Measurements from ENCODE around the gene DPEP2. TPM values are rescaled to one million over a fixed set of nuclear protein-coding genes. Genes with fewer than 3 reads are reported as not detected.

The DPEP2 gene
- total and polyA plus RNA-seq, 2 experiments from 2014 or later, result not detected

GRCh38 chr16:67964477-67965131 is 34.7 kb downstream of the DPEP2 start:
- Histone ChIP-seq H2AFZ (no peak overlapping the region), H3K79me2 (peaks cover 62% of the 10 kb centered on the region), H3K9me2 (replicated peaks; ENCODE audit: insufficient read depth) (no peaks in the 10 kb centered on the region), H4K20me1 (ENCODE audit: insufficient read depth, poor library complexity, severe bottlenecking) (peaks cover 40% of the 10 kb centered on the region), H3K27ac (no peak overlapping the region), H3K27me3 (no peaks in the 10 kb centered on the region), H3K4me2 (no peak overlapping the region), H3K9me3 (ENCODE audit: low read depth) (no peaks in the 10 kb centered on the region), H3K36me3 (replicated peaks; ENCODE audit: insufficient read depth, low read depth) (no peaks in the 10 kb centered on the region), H3K4me1 (ENCODE audit: insufficient read depth) (peaks cover 24% of the 10 kb centered on the region), H3K4me3 (no peak overlapping the region)
- no peak for DNase-seq (ENCODE audit: low spot score)
- no peak for TF ChIP-seq CTCF (IDR thresholded peaks at IDR 0.05; ENCODE audit: poor library complexity)
- TF ChIP-seq EZH2 (IDR thresholded peaks at IDR 0.05; ENCODE audit: borderline replicate concordance), result no peak
- TF ChIP-seq EZH2phosphoT487 (IDR thresholded peaks at IDR 0.05; ENCODE audit: low read depth, severe bottlenecking, unreplicated experiment), result no peak
- WGBS (ENCODE audit: low lambda C conversion rate, missing lambda C conversion rate), result 94% methylated on average over 6 of the region's 6 CpGs

GRCh38 chr16:67963662-67964321 is 35.5 kb downstream of the DPEP2 start:
- no peak for TF ChIP-seq CTCF (IDR thresholded peaks at IDR 0.05; ENCODE audit: poor library complexity)
- no peak for TF ChIP-seq EZH2phosphoT487 (IDR thresholded peaks at IDR 0.05; ENCODE audit: low read depth, severe bottlenecking, unreplicated experiment)
- no peak for TF ChIP-seq EZH2 (IDR thresholded peaks at IDR 0.05; ENCODE audit: borderline replicate concordance)
- Histone ChIP-seq H3K4me3 (no peak overlapping the region), H4K20me1 (ENCODE audit: insufficient read depth, poor library complexity, severe bottlenecking) (peaks cover 40% of the 10 kb centered on the region), H3K79me2 (peaks cover 62% of the 10 kb centered on the region), H3K27me3 (no peaks in the 10 kb centered on the region), H3K9me3 (ENCODE audit: low read depth) (no peaks in the 10 kb centered on the region), H3K4me2 (no peak overlapping the region), H3K9me2 (replicated peaks; ENCODE audit: insufficient read depth) (no peaks in the 10 kb centered on the region), H2AFZ (no peak overlapping the region), H3K4me1 (ENCODE audit: insufficient read depth) (peaks cover 18% of the 10 kb centered on the region), H3K36me3 (replicated peaks; ENCODE audit: insufficient read depth, low read depth) (no peaks in the 10 kb centered on the region), H3K27ac (no peak overlapping the region)
- no peak for DNase-seq (ENCODE audit: low spot score)
- WGBS (ENCODE audit: low lambda C conversion rate, missing lambda C conversion rate), result 91% methylated on average over 29 of the region's 32 CpGs

GRCh38 chr16:67963292-67963661 is 36.0 kb downstream of the DPEP2 start:
- TF ChIP-seq EZH2phosphoT487 (IDR thresholded peaks at IDR 0.05; ENCODE audit: low read depth, severe bottlenecking, unreplicated experiment) (no peak), CTCF (IDR thresholded peaks at IDR 0.05; ENCODE audit: poor library complexity) (no peak), EZH2 (IDR thresholded peaks at IDR 0.05; ENCODE audit: borderline replicate concordance) (no peak)
- no peak overlapping the region for H3K4me3 ChIP-seq
- H3K4me2 ChIP-seq, result no peak overlapping the region
- H4K20me1 ChIP-seq (ENCODE audit: insufficient read depth, poor library complexity, severe bottlenecking), result peaks cover 40% of the 10 kb centered on the region
- H3K9me3 ChIP-seq (ENCODE audit: low read depth), result no peaks in the 10 kb centered on the region
- no peak overlapping the region for H3K27ac ChIP-seq
- WGBS (ENCODE audit: low lambda C conversion rate, missing lambda C conversion rate), result 100% methylated on average over 2 of the region's 2 CpGs
- H3K4me1 ChIP-seq (ENCODE audit: insufficient read depth), result peaks cover 17% of the 10 kb centered on the region
- H3K27me3 ChIP-seq, result no peaks in the 10 kb centered on the region
- no peaks in the 10 kb centered on the region for H3K9me2 ChIP-seq (replicated peaks; ENCODE audit: insufficient read depth)
- DNase-seq (ENCODE audit: low spot score), result no peak
- H2AFZ ChIP-seq, result no peak overlapping the region
- H3K79me2 ChIP-seq, result peaks cover 61% of the 10 kb centered on the region
- no peaks in the 10 kb centered on the region for H3K36me3 ChIP-seq (replicated peaks; ENCODE audit: insufficient read depth, low read depth)

Data from hepatocyte (in vitro differentiated cells).